GM06990 (cell line): Measurements from ENCODE around the gene DMD.

ENCODE experiments used
- DNase-seq: peaks from one replicate; pipeline ENCODE4 v3.0.0-alpha.2; 2011; ENCODE audit not compliant: insufficient read length; ENCODE audit errors: extremely low read depth
- H3K27me3 ChIP-seq: replicated peaks from 2 replicates; pipeline ENCODE4 v1.6.0; 2011; ENCODE audit warnings: low read length; ENCODE audit not compliant: control insufficient read depth, insufficient read depth
- H3K36me3 ChIP-seq: 2 replicates; pipeline ENCODE4 v1.5.1; 2011; ENCODE audit warnings: low read length; ENCODE audit not compliant: control insufficient read depth, insufficient read depth
- H3K4me3 ChIP-seq: replicated peaks from 2 replicates; pipeline ENCODE4 v1.5.1; 2011; ENCODE audit warnings: low read depth, mild to moderate bottlenecking, control low read depth, low read length
- TF ChIP-seq, protein P1 (sequence below): IDR thresholded peaks from 2 replicates; pipeline ENCODE4 v1.5.1; 2011; ENCODE audit warnings: low read length, control low read depth, mild to moderate bottlenecking, inconsistent platforms; ENCODE audit not compliant: insufficient read depth, poor library complexity, severe bottlenecking

The DMD gene

DNA sequence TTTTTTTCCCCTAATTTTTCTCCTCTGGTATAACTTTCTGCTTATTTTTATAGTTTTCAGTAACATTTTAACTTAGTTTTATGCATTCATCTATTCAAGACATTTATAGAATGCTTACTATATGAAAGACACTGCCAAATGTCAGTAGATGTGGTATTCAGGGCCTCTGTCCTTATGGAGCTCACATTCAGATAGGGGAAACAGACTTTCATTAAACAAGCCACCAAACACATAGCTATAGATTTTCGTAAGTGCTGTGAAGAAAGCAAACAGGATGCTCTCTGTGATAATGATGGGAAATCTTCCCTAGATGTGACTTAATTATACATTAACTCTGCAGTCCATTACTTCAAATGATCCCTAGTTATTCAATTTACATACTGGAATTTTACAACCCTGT lies 1777.5 kb downstream of the DMD start:
- TF ChIP-seq, protein P1, sequence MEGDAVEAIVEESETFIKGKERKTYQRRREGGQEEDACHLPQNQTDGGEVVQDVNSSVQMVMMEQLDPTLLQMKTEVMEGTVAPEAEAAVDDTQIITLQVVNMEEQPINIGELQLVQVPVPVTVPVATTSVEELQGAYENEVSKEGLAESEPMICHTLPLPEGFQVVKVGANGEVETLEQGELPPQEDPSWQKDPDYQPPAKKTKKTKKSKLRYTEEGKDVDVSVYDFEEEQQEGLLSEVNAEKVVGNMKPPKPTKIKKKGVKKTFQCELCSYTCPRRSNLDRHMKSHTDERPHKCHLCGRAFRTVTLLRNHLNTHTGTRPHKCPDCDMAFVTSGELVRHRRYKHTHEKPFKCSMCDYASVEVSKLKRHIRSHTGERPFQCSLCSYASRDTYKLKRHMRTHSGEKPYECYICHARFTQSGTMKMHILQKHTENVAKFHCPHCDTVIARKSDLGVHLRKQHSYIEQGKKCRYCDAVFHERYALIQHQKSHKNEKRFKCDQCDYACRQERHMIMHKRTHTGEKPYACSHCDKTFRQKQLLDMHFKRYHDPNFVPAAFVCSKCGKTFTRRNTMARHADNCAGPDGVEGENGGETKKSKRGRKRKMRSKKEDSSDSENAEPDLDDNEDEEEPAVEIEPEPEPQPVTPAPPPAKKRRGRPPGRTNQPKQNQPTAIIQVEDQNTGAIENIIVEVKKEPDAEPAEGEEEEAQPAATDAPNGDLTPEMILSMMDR = no peak
- no peak overlapping the region for H3K4me3 ChIP-seq
- no peak for DNase-seq
- H3K36me3 ChIP-seq = no peaks in the 10 kb centered on the region
- H3K27me3 ChIP-seq = no peaks in the 10 kb centered on the region; the same call in 1 of the 2 replicates

DNA sequence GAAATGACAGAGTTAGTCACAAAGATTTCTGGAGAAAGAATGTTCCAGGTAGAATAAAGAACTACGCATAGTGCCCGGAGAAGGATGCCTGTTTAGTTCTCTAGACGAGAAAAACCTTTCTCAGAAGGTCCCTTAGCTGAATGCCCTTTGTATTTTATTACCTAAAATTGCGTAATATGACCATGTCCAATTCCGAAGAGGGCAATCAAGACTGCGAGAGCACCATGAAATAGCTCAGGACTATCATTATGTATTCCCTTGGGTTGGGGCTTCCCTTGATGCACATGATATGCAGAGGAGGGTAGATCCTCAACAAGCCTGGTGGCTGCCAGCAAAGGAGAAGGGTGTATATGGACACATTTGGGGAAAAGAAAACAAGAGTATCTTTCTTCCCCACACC lies 1781.4 kb downstream of the DMD start:
- DNase-seq = no peak
- TF ChIP-seq, protein P1 = no peak
- H3K27me3 ChIP-seq = no peaks in the 10 kb centered on the region; the same call in 1 of the 2 replicates
- H3K36me3 ChIP-seq = no peaks in the 10 kb centered on the region
- no peak overlapping the region for H3K4me3 ChIP-seq

DNA sequence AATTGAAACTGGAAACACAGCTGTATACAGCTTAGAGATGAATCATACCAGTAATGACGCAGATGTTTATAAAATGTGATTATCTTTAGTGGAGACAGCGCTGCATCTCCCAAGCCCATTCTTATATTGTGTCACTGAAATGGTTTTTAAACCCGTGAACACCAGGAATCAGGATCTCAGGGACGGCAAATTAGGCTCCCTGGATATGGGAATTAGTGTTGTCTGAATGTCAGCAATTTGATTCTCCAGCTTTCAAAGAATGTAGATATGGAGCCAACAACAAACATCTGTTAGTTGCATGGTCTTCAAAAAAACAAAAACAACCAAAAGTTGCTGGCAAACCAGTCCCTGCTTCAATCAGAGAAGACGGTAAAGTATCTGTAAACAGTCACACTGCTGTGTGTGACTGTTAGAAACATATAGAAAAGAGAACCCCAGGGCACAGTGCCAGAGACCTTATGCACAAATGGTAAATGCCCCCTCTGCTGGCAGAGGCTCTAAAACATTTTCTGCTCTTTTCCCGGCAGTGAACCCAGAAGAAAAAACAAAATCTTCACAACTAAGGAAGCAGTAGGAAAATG lies 1787.7 kb downstream of the DMD start:
- Histone ChIP-seq H3K36me3 (no peaks in the 10 kb centered on the region), H3K4me3 (no peak overlapping the region), H3K27me3 (no peaks in the 10 kb centered on the region)
- TF ChIP-seq, protein P1 = peak; percentile 55
- no peak for DNase-seq

DNA sequence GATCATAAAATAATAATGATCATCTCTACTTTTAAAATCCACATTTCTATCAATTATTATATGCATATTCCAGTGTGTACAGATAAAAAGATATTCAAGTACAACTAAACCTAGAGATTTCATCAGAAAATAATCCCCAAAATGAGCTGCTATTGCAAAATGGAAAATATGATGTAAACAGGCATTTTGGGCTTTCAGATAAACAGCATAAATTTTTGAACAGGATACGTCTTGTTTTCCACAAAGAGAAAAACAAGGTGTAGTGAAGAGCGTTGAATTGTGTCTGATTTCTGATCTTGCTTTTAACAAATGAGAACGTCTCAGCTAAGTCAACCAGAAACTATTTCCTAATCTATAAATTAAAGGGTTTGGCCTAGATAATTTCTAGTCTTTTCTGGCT lies 1789.9 kb downstream of the DMD start:
- Histone ChIP-seq H3K27me3 (no peaks in the 10 kb centered on the region), H3K36me3 (no peaks in the 10 kb centered on the region), H3K4me3 (no peak overlapping the region)
- TF ChIP-seq, protein P1 = no peak
- DNase-seq = no peak

DNA sequence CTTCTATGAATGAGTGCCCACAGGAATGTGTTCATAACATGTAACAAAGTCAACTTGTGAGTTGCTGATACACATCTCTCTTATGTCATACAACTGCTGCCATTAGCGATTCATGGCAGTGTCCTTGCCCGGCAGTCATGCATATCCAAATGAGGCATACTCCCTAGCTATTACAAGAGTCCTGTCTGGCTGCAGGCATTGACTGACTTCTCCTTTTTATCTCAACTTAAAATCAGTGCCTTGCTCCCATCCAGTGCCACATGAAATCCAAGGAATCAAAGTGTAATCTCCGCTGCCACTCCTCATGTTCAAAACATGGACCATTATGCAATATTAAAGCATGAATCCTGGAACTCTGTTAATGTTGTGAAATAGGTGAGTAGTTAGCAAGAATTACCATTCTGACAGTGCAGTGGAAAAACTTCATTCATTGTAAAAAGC lies 1790.6 kb downstream of the DMD start:
- TF ChIP-seq, protein P1 = no peak
- DNase-seq = no peak
- Histone ChIP-seq H3K36me3 (no peaks in the 10 kb centered on the region), H3K27me3 (no peaks in the 10 kb centered on the region), H3K4me3 (no peak overlapping the region)

GRCh38 chrX:31420302-31420701 lies 1791.0 kb downstream of the DMD start:
- H3K27me3 ChIP-seq = no peaks in the 10 kb centered on the region
- peak; percentile 20 for DNase-seq
- H3K36me3 ChIP-seq = no peaks in the 10 kb centered on the region
- TF ChIP-seq, protein P1 = no peak
- no peak overlapping the region for H3K4me3 ChIP-seq
